GM21717 (cell line): ENCODE data around the gene CNOT4.

Experiments used
- ATAC-seq: cut with Tn5 transposase; IDR thresholded peaks from one replicate; pipeline ENCODE4 v1.9.1; 2021; ENCODE audit warnings: mild to moderate bottlenecking, moderate library complexity; ENCODE audit not compliant: unreplicated experiment

Gene CNOT4, protein sequence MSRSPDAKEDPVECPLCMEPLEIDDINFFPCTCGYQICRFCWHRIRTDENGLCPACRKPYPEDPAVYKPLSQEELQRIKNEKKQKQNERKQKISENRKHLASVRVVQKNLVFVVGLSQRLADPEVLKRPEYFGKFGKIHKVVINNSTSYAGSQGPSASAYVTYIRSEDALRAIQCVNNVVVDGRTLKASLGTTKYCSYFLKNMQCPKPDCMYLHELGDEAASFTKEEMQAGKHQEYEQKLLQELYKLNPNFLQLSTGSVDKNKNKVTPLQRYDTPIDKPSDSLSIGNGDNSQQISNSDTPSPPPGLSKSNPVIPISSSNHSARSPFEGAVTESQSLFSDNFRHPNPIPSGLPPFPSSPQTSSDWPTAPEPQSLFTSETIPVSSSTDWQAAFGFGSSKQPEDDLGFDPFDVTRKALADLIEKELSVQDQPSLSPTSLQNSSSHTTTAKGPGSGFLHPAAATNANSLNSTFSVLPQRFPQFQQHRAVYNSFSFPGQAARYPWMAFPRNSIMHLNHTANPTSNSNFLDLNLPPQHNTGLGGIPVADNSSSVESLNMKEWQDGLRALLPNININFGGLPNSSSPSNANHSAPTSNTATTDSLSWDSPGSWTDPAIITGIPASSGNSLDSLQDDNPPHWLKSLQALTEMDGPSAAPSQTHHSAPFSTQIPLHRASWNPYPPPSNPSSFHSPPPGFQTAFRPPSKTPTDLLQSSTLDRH

DNA sequence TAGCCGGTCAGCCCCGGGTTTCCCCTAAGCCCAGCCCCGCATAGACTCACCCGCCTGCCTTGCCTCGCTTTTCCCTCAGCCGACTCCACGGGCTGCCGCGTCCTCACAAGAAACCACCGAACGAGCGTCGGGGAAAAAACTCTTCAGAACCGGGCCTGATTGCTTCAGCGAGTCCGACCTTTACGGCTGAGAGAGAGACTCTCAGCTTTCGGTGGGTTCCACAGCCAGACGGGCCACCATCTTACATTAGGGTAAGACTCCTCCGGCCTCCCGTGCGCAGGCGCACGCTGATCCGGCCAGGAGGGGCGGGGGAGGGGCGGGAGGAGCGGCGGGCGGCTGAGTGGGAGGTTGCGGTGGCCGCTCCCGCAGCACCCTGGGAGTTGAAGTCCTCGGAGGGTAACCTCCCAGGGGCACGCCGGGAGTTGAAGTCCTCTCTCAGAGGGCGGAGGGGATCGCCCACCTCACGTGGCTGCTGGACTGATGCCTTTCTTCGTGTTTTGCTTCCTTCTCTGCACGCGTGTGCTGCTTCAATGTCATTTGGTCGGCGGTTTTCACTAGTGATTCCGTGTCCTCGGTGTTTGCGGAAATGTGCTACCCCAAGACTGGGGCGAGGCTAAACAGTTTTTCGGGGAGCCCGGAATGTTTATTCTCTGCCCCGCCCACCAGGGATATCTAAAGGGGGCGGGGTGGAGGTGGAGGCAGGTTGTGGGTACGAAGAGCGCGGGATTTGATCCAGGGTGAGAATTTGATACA is at the start of gene CNOT4:
TSS of gene CNOT4 (minus strand) at position 264 of the 753 bp plus-strand sequence. CDS start 71,771 bp downstream, outside the sequence.
- peak; percentile 95 for ATAC-seq

GRCh38 chr7:135558881-135559280 is 49.0 kb upstream of the CNOT4 start:
- ATAC-seq, result no peak

- peak; percentile 69 for ATAC-seq
Measured at GRCh38 chr7:135558337-135558767, 48.5 kb upstream of the CNOT4 start.

- ATAC-seq, result peak; percentile 79
Measured at GRCh38 chr7:135557455-135558336, 47.8 kb upstream of the CNOT4 start, which contains the start of gene NUP205. Gene NUP205, plus strand, starts transcription at chr7:135557917. Its CDS starts 28 bp downstream, at chr7:135557945.

DNA sequence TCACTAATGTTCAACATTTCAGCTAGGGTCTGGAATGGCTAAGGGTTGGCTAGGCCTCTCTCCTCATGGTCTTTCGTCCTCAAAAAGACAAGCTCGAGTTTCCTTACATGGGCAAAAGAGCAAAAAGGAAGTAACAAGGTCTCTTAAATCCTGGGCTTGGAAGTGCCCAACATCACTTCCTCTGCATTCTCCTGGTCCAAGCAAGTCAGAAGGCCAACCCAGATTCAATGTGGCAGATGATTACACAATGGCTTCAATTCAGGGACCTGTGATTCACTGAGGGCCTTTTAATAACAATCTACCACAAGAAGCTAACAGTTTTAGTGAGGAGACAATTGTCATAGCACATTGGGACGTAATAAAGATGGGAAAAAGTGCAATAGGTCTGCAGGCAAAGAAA is 43.4 kb upstream of the CNOT4 start:
- ATAC-seq, result no peak

DNA sequence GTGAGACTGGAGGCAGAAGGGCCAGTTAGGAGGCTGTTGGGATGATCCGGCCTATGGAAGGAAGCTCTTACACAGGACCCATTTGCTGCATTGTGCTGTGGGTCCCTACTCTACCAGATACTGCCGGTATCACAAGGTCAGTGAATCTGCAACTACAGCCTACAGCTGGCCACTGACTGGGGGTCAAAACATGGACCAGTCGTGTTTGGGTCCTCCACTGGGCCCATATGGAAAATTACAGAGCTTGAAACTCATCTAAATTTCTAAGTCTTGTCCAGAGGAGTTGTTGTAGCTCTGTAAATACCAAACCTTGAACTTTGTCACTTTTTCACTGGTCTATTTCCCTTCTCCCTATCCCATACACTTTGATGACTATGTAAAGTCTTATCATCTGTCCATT is 42.2 kb upstream of the CNOT4 start:
- ATAC-seq, result no peak

DNA sequence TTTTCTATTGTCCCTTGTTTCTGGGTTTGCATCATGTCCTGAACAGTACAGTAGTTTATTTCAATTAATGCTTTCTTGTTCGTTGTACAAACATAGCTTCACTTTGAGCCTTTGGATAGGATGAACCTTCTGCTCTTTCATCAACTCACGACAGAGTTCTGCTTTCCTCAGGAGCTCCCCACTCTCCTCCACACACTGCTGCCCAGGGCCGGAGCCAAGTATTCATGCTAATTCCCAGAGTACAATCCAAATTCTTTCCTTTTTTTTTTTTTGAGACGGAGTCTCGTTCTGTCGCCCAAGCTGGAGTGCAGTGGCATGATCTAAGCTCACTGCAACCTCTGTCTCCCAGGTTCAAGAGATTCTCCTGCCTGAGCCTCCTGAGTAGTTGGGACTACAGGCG is 40.3 kb upstream of the CNOT4 start:
- ATAC-seq, result no peak

- no peak for ATAC-seq
Measured at GRCh38 chr7:135541029-135541428, 31.1 kb upstream of the CNOT4 start.

- no peak for ATAC-seq
Measured at GRCh38 chr7:135539629-135540028, 29.7 kb upstream of the CNOT4 start.

- no peak for ATAC-seq
Measured at GRCh38 chr7:135538376-135538775, 28.5 kb upstream of the CNOT4 start.

DNA sequence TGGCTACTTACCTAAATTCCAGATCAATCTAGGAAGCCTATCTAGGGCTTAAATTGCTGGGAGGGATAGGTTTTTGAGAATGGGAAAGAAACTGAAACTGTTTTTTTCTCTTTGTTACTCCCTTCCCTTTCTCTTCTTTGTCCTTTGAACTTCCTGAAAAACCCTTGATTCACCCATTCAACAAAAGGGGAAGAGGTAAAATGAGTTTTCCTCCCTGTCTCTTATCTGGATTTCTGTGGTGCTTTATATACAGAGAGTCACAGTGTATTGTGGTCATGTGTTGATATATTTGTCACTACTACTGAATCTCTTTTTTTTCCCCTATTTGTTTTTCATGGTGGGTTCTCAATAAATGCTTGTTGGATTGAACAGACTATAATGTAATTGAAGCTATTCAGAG is 28.0 kb upstream of the CNOT4 start:
- ATAC-seq, result no peak

- ATAC-seq, result no peak
Measured at GRCh38 chr7:135537453-135537852, 27.6 kb upstream of the CNOT4 start.

- ATAC-seq, result no peak
Measured at GRCh38 chr7:135536150-135536549, 26.2 kb upstream of the CNOT4 start.

GRCh38 chr7:135527025-135527424 is 17.1 kb upstream of the CNOT4 start:
- ATAC-seq, result no peak

- no peak for ATAC-seq
Measured at GRCh38 chr7:135525426-135525825, 15.5 kb upstream of the CNOT4 start.

GRCh38 chr7:135523146-135523545 is 13.2 kb upstream of the CNOT4 start:
- ATAC-seq, result no peak

- ATAC-seq, result no peak
Measured at GRCh38 chr7:135522509-135522908, 12.6 kb upstream of the CNOT4 start.

DNA sequence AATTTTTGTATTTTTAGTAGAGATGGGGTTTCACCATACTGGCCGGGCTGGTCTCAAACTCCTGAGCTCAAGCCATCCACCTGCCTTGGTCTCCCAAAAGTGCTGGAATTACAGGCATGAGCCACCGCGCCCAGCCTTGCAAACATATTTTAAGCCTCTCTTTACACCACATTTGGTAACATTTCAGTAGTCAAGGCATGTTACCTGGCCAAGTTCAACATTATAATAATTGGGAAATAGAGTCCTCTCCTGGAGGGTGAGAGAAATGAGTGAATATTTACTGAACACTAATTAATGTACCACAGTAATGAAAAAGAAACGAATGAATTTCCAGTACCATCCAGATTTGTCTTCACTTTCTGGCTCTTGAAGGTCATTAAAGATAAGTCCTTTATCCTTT is 10.0 kb upstream of the CNOT4 start:
- no peak for ATAC-seq

GRCh38 chr7:135519233-135519688 is 9.4 kb upstream of the CNOT4 start:
- ATAC-seq, result no peak

- no peak for ATAC-seq
Measured at GRCh38 chr7:135518748-135519147, 8.8 kb upstream of the CNOT4 start.
